ENCODE measurements around the gene ADAM12. TPM values are rescaled to one million over a fixed set of nuclear protein-coding genes. Genes with fewer than 3 reads are reported as not detected.

Gene ADAM12
- total and polyA plus RNA-seq, 10 of the 15 experiments (the other 5 are each of a cell fraction or from before 2014, with no cell fraction given), result under 0.01 to 0.62 (median 0.04) TPM; not detected in 5

DNA sequence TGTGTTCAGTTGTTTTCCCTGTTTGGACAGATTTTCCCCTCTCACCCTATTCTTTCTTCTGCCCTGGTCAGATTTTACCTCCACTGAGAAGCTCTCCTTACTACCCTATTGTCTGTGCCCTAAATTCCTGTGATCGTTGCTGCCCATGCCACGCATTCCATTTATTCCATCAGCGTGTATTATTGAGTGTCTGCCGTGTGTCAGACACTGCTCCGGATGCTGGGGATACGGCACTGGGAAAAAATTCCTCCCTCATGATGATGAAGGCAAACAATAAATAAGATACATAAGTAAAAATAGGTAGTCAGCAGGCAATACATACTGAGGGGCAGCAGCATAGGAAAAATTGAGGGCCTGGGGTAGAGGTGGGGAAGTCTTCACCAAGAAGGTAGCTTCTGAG is 405.1 kb downstream of the ADAM12 start:
- no peak overlapping the region for H3K4me3 ChIP-seq
- H4K20me1 ChIP-seq (ENCODE audit: control insufficient read depth, insufficient read depth), result no peaks in the 10 kb centered on the region
- H3K4me1 ChIP-seq (ENCODE audit: control insufficient read depth, insufficient read depth, low read length), result no peaks in the 10 kb centered on the region
- H3K9me3 ChIP-seq (replicated peaks; ENCODE audit: control insufficient read depth, insufficient read depth, low read length), result no peaks in the 10 kb centered on the region
- ATAC-seq (no peak), FAIRE-seq (no peak), DNase-seq (ENCODE audit: low read depth, low spot score) (no peak)
- no peak overlapping the region for H3K9ac ChIP-seq (ENCODE audit: control insufficient read depth, insufficient read depth, low read length)
- ChIA-PET SMC1A (ENCODE audit: uncharacterized antibody, unreplicated experiment) (interaction anchor here (0.7 to 2.8 kb wide), 4 partner anchors 80 to 520 kb away, joined by 3 to 13 read pairs (median 3); no protein-coding TSS in a partner anchor), POLR2A (no interaction called here), CTCF (interaction anchor here (0.8 to 4.2 kb wide), 7 partner anchors 115 to 676 kb away, joined by 3 to 18 read pairs (median 3); no protein-coding TSS in a partner anchor), RAD21 (ENCODE audit: unreplicated experiment) (interaction anchor here (1.0 to 1.8 kb wide), 2 partner anchors 64 to 520 kb away, joined by 5 to 9 read pairs; no protein-coding TSS in a partner anchor)
- no peak overlapping the region for H2AFZ ChIP-seq (ENCODE audit: control insufficient read depth, low read depth, low read length)
- no peaks in the 10 kb centered on the region; a peak in 1 of 4 replicates for H3K27me3 ChIP-seq (replicated peaks in 1 of 2; ENCODE audit: control insufficient read depth in 2 of 2, insufficient read depth in 2 of 2, low read length in 1 of 2)
- intact Hi-C loops (cut with micrococcal nuclease; ENCODE audit: unreplicated experiment) (loop anchor here (2.0 to 5.0 kb wide), 3 partner anchors 114 to 1872 kb away; no protein-coding TSS in a partner anchor), in situ Hi-C loops (cut with MboI) (loop anchor here (5.0 kb wide), 1 partner anchor 524 kb away; no protein-coding TSS in a partner anchor)
- H3K36me3 ChIP-seq (ENCODE audit: control insufficient read depth in 2 of 2, insufficient read depth in 2 of 2, low read length in 1 of 2), result no peaks in the 10 kb centered on the region
- no peak overlapping the region for H3K4me2 ChIP-seq (ENCODE audit: control insufficient read depth, insufficient read depth)
- H3K27ac ChIP-seq (ENCODE audit: control insufficient read depth, insufficient read depth), result no peak overlapping the region
- no TSS peak for BruUV-seq (replicated peaks)
- TF ChIP-seq, protein P1, sequence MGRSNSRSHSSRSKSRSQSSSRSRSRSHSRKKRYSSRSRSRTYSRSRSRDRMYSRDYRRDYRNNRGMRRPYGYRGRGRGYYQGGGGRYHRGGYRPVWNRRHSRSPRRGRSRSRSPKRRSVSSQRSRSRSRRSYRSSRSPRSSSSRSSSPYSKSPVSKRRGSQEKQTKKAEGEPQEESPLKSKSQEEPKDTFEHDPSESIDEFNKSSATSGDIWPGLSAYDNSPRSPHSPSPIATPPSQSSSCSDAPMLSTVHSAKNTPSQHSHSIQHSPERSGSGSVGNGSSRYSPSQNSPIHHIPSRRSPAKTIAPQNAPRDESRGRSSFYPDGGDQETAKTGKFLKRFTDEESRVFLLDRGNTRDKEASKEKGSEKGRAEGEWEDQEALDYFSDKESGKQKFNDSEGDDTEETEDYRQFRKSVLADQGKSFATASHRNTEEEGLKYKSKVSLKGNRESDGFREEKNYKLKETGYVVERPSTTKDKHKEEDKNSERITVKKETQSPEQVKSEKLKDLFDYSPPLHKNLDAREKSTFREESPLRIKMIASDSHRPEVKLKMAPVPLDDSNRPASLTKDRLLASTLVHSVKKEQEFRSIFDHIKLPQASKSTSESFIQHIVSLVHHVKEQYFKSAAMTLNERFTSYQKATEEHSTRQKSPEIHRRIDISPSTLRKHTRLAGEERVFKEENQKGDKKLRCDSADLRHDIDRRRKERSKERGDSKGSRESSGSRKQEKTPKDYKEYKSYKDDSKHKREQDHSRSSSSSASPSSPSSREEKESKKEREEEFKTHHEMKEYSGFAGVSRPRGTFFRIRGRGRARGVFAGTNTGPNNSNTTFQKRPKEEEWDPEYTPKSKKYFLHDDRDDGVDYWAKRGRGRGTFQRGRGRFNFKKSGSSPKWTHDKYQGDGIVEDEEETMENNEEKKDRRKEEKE (IDR thresholded peaks at IDR 0.05), result no peak
- TF ChIP-seq CHD4 (IDR thresholded peaks at IDR 0.05) (no peak), ZNF384 (IDR thresholded peaks at IDR 0.05; ENCODE audit: borderline replicate concordance, low read depth, low read length) (no peak), IRF4 (IDR thresholded peaks at IDR 0.05; ENCODE audit: low read depth, low read length) (no peak), SIN3A (IDR thresholded peaks at IDR 0.05; ENCODE audit: low read depth, low read length) (no peak), MYC (IDR thresholded peaks at IDR 0.05; ENCODE audit: insufficient read depth, insufficient read length, insufficient replicate concordance, low read length, severe bottlenecking) (no peak), POLR2AphosphoS2 (IDR thresholded peaks at IDR 0.05; ENCODE audit: low read depth, low read length) (no peak), YBX1 (IDR thresholded peaks at IDR 0.05) (no peak), SMAD5 (IDR thresholded peaks at IDR 0.05; ENCODE audit: low read depth) (no peak)
- TF ChIP-seq, protein P2, sequence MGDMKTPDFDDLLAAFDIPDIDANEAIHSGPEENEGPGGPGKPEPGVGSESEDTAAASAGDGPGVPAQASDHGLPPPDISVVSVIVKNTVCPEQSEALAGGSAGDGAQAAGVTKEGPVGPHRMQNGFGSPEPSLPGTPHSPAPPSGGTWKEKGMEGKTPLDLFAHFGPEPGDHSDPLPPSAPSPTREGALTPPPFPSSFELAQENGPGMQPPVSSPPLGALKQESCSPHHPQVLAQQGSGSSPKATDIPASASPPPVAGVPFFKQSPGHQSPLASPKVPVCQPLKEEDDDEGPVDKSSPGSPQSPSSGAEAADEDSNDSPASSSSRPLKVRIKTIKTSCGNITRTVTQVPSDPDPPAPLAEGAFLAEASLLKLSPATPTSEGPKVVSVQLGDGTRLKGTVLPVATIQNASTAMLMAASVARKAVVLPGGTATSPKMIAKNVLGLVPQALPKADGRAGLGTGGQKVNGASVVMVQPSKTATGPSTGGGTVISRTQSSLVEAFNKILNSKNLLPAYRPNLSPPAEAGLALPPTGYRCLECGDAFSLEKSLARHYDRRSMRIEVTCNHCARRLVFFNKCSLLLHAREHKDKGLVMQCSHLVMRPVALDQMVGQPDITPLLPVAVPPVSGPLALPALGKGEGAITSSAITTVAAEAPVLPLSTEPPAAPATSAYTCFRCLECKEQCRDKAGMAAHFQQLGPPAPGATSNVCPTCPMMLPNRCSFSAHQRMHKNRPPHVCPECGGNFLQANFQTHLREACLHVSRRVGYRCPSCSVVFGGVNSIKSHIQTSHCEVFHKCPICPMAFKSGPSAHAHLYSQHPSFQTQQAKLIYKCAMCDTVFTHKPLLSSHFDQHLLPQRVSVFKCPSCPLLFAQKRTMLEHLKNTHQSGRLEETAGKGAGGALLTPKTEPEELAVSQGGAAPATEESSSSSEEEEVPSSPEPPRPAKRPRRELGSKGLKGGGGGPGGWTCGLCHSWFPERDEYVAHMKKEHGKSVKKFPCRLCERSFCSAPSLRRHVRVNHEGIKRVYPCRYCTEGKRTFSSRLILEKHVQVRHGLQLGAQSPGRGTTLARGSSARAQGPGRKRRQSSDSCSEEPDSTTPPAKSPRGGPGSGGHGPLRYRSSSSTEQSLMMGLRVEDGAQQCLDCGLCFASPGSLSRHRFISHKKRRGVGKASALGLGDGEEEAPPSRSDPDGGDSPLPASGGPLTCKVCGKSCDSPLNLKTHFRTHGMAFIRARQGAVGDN (IDR thresholded peaks at IDR 0.05), result no peak
- WGBS (ENCODE audit: insufficient coverage, insufficient replicate concordance, low lambda C conversion rate, missing lambda C conversion rate), result 38% methylated on average over 6 of the region's 6 CpGs
- H3K79me2 ChIP-seq (ENCODE audit: control insufficient read depth, insufficient read depth, low read length), result no peaks in the 10 kb centered on the region

Measured in GM12878 (cell line).